ENCODE results near the gene R3HCC1L. TPM values are rescaled to one million over a fixed set of nuclear protein-coding genes. Genes with fewer than 3 reads are reported as not detected.

The R3HCC1L gene
- 10 to 100 TPM; 12.1 to 23.6 (median 16.7) TPM for total RNA-seq

- WGBS, 2 donors: 1% methylated on average over 63 of the region's 64 CpGs
- DNase-seq (ENCODE audit: low spot score in 2 of 2): peak; percentile 88 to 98
- H3K4me3 ChIP-seq (ENCODE audit: low read depth, poor library complexity, severe bottlenecking): peak within 1 kb of the TSS; percentile 96
- intact Hi-C loops (cut with DNase I; ENCODE audit: low total_unique reads): no loop called here
- no peak for TF ChIP-seq CTCF (IDR thresholded peaks at IDR 0.05)
- TF ChIP-seq POLR2A (IDR thresholded peaks at IDR 0.05): peak in 1 of 2 donors; percentile 66
These were observed at the start of gene R3HCC1L for GRCh38 chr10:98134431-98135221. R3HCC1L (plus strand) TSS chr10:98134657; CDS start chr10:98208115, 73,458 bp downstream.

- intact Hi-C loops (cut with DNase I; ENCODE audit: low total_unique reads): no loop called here
These were observed 49.2 kb upstream of the R3HCC1L start for GRCh38 chr10:98085238-98085637.

GRCh38 chr10:98086837-98087708, 47.4 kb upstream of the R3HCC1L start:
- 56 to 57% methylated on average over 14 of the region's 14 CpGs for WGBS, 2 donors
- peak in 1 of 2 donors; percentile 25 for DNase-seq (ENCODE audit: low spot score in 2 of 2)
- intact Hi-C loops (cut with DNase I; ENCODE audit: low total_unique reads): no loop called here
- no peak for TF ChIP-seq CTCF (IDR thresholded peaks at IDR 0.05)
- no peak for TF ChIP-seq POLR2A (IDR thresholded peaks at IDR 0.05)
- no peak overlapping the region for H3K4me3 ChIP-seq (ENCODE audit: low read depth, poor library complexity, severe bottlenecking)

More at GRCh38 chr10:98085238-98085637, 49.2 kb upstream of the R3HCC1L start:
- WGBS, 2 donors: 80 to 90% methylated on average over 4 of the region's 4 CpGs
- no peak for DNase-seq (ENCODE audit: low spot score in 2 of 2)
- no peak overlapping the region for H3K4me3 ChIP-seq (ENCODE audit: low read depth, poor library complexity, severe bottlenecking)
- no peak for TF ChIP-seq CTCF (IDR thresholded peaks at IDR 0.05)
- no peak for TF ChIP-seq POLR2A (IDR thresholded peaks at IDR 0.05)

- 63% methylated on average over 7 of the region's 7 CpGs for WGBS, 2 donors
- intact Hi-C loops (cut with DNase I; ENCODE audit: low total_unique reads): no loop called here
- TF ChIP-seq POLR2A (IDR thresholded peaks at IDR 0.05) (no peak), CTCF (IDR thresholded peaks at IDR 0.05) (no peak)
- no peak for DNase-seq (ENCODE audit: low spot score in 2 of 2)
- H3K4me3 ChIP-seq (ENCODE audit: low read depth, poor library complexity, severe bottlenecking): no peak overlapping the region
These were observed 46.1 kb upstream of the R3HCC1L start for GRCh38 chr10:98088186-98088971.

GRCh38 chr10:98090822-98091221, 43.6 kb upstream of the R3HCC1L start:
- TF ChIP-seq POLR2A (IDR thresholded peaks at IDR 0.05): no peak
- no peak for TF ChIP-seq CTCF (IDR thresholded peaks at IDR 0.05)
- H3K4me3 ChIP-seq (ENCODE audit: low read depth, poor library complexity, severe bottlenecking): no peak overlapping the region
- intact Hi-C loops (cut with DNase I; ENCODE audit: low total_unique reads): no loop called here
- no peak for DNase-seq (ENCODE audit: low spot score in 2 of 2)
- WGBS, 2 donors: 61 to 74% methylated on average over 3 of the region's 3 CpGs

All from lower leg skin (tissue), 4 donors.